K562 (cell line): ENCODE data around the gene TMEM168. TPM values are rescaled to one million over a fixed set of nuclear protein-coding genes. Genes with fewer than 3 reads are reported as not detected.
A peak's percentile ranks its signal among the peaks of the same experiment; 100 is the strongest.

Source experiments
- ATAC-seq: fragments of 200-7000 bp; cut with Tn5 transposase; 3 replicates; pipeline ENCODE4 v1.9.1; 2020; ENCODE audit warnings: moderate library complexity
- BruUV-seq: library from RNA; stranded (reverse); fragments of 400-500 nt; replicated peaks from 2 replicates; lab custom pipeline; 2021; lab: Mats Ljungman, UMichigan
- CTCF ChIA-PET: fragments of 300-600 bp; formaldehyde crosslinking; extraction: SDS; loops from one replicate; lab custom pipeline; 2021; ENCODE audit warnings: low intra/inter-chr PET ratio; lab: Yijun Ruan, JAX
- POLR2A ChIA-PET: fragments of 300-600, 350-650 bp; sonication (Branson Sonifier 250); formaldehyde crosslinking; extraction: SDS; loops from one replicate; lab custom pipeline; 2021; ENCODE audit warnings: antibody characterized with exemption, inconsistent platforms; lab: Yijun Ruan, JAX
- DNase-seq, 4 experiments: peaks; one replicate each; pipeline versions ENCODE4 v3.0.0 to v3.0.0-alpha.2; 2011 to 2018; ENCODE audit warnings: low spot score in 3 of 4, mixed read lengths in 3 of 4; ENCODE audit errors: extremely low read depth in 1 of 4
- FAIRE-seq: peaks from 2 replicates; lab custom pipeline; 2011; peaks lifted over from hg19 to GRCh38; lab: Jason Lieb, UNC
- H2AFZ ChIP-seq: 2 replicates; pipeline ENCODE4 v1.6.0; 2011; ENCODE audit warnings: low read depth, low read length, control low read depth, inconsistent platforms
- H3K27ac ChIP-seq: fragments of 200-600 bp; 3 replicates; pipeline ENCODE4 v1.8.0; 2011; ENCODE audit warnings: low read depth, mild to moderate bottlenecking, control low read depth, inconsistent platforms, low read length, moderate library complexity, mixed read lengths; ENCODE audit errors: extremely low read depth
- H3K27me3 ChIP-seq, 2 experiments: fragments of 300-600 bp in 1 of 2; 2 replicates in 1 of 2; 3 replicates in 1 of 2; pipeline versions ENCODE4 v1.6.0 to v1.8.0; 2011; ENCODE audit warnings: inconsistent platforms in 2 of 2, low read length in 2 of 2, mild to moderate bottlenecking in 1 of 2, mixed read lengths in 1 of 2, moderate library complexity in 1 of 2; ENCODE audit not compliant: control insufficient read depth in 2 of 2, insufficient read depth in 2 of 2
- H3K36me3 ChIP-seq: fragments of 300-600 bp; 3 replicates; pipeline ENCODE4 v1.8.0; 2011; ENCODE audit warnings: mild to moderate bottlenecking, low read length, inconsistent platforms; ENCODE audit not compliant: control insufficient read depth, insufficient read depth
- H3K4me1 ChIP-seq, 2 experiments: fragments of 200-600 bp in 1 of 2; replicated peaks in 1 of 2; 2 replicates in 1 of 2; 3 replicates in 1 of 2; pipeline versions ENCODE4 v1.5.1 to v1.8.0; 2011; ENCODE audit warnings: inconsistent platforms in 2 of 2, low read length in 2 of 2, mild to moderate bottlenecking in 1 of 2, mixed read lengths in 1 of 2, moderate library complexity in 1 of 2; ENCODE audit not compliant: control insufficient read depth in 2 of 2, insufficient read depth in 2 of 2
- H3K4me2 ChIP-seq: 2 replicates; pipeline ENCODE4 v1.6.1; 2011; ENCODE audit warnings: low read length, control low read depth, inconsistent platforms, mixed read lengths; ENCODE audit not compliant: insufficient read depth
- H3K4me3 ChIP-seq: fragments of 200-600 bp; sonication (generic), shearing (Covaris generic); 2 replicates; pipeline ENCODE4 v1.5.1; 2016; ENCODE audit warnings: control low read depth, inconsistent platforms
- H3K79me2 ChIP-seq: fragments of 200-600 bp; 3 replicates; pipeline ENCODE4 v1.8.0; 2011; ENCODE audit warnings: low read length, inconsistent platforms; ENCODE audit not compliant: control insufficient read depth, insufficient read depth
- H3K9ac ChIP-seq, 2 experiments: 2 replicates each; pipeline versions ENCODE4 v1.6.0 to v1.6.1; 2011; ENCODE audit warnings: low read depth in 2 of 2, low read length in 2 of 2, control low read depth in 1 of 2, inconsistent platforms in 1 of 2, mild to moderate bottlenecking in 1 of 2, mixed read lengths in 1 of 2; ENCODE audit not compliant: insufficient read depth in 1 of 2
- H3K9me1 ChIP-seq: one replicate; pipeline ENCODE4 v1.6.0; 2011; ENCODE audit warnings: inconsistent platforms, mild to moderate bottlenecking, low read length, moderate library complexity; ENCODE audit not compliant: control insufficient read depth, insufficient read depth
- H3K9me3 ChIP-seq: replicated peaks from 2 replicates; pipeline ENCODE4 v1.5.1; 2011; ENCODE audit warnings: low read depth, low read length, inconsistent platforms; ENCODE audit not compliant: control insufficient read depth, insufficient read depth
- H4K20me1 ChIP-seq: replicated peaks from 2 replicates; pipeline ENCODE4 v1.6.1; 2011; ENCODE audit warnings: low read length, inconsistent platforms, mixed read lengths; ENCODE audit not compliant: control insufficient read depth, insufficient read depth
- CUX1 ChIP-seq: fragments of 200-800 bp; sonication (Bioruptor generic); IDR thresholded peaks from 2 replicates; pipeline ENCODE4 v1.6.1; 2016; ENCODE audit warnings: missing genetic modification characterization, missing compliant biosample characterization
- L3MBTL2 ChIP-seq: fragments of 450-650 bp; IDR thresholded peaks from 2 replicates; pipeline ENCODE4 v1.6.1; 2016; ENCODE audit warnings: mild to moderate bottlenecking, moderate library complexity
- POLR2A ChIP-seq: fragments of 450-650 bp; conservative IDR thresholded peaks from 2 replicates; pipeline ENCODE4 v1.6.1; 2016
- in situ Hi-C: fragments of 300-500 bp; cut with MboI; formaldehyde crosslinking; loops from 4 replicates; pipeline ENCODE4 v1.15.0; 2018; ENCODE audit warnings: inconsistent platforms, mixed read lengths
- intact Hi-C: fragments of 100-400 bp; cut with micrococcal nuclease; formaldehyde crosslinking; loops from 2 replicates; pipeline ENCODE4 v1.14.2; 2022
- polyA plus RNA-seq, 8 experiments: library from polyadenylated mRNA; depleted of rRNA in 4 of 8; stranded (reverse) in 5 of 8; unstranded in 3 of 8; fragments of >200 nt; fragmentation: Nextera tagmentation in 2 of 8; fragmentation: Illumina TruSeq in 1 of 8; extraction: Ambion mirVana in 2 of 8; extraction: Trizol in 1 of 8; gene quantifications; 2 replicates each; pipeline versions ENCODE4 v1.2.1 to v1.2.3, GENCODE V29; 2011 to 2014; ENCODE audit warnings: inconsistent platforms in 1 of 8, missing spikeins in 1 of 8
- total RNA-seq, 7 experiments: library from RNA; depleted of rRNA in 6 of 7; stranded (reverse); fragments of >200 nt in 6 of 7; fragmentation: Illumina TruSeq in 2 of 7; extraction: Trizol in 2 of 7; gene quantifications; 2 replicates each; pipeline versions ENCODE4 v1.2.1 to v1.2.3, GENCODE V29; 2011 to 2021; ENCODE audit warnings: low replicate concordance in 1 of 7

Gene TMEM168
- total and polyA plus RNA-seq, 9 of the 15 experiments (the other 6 are each of a cell fraction or from before 2014, with no cell fraction given): 19.7 to 50.7 (median 25.4) TPM

GRCh38 chr7:112784603-112785002 lies 5.6 kb downstream of the TMEM168 start (continued):
- no peak for TF ChIP-seq CUX1 (CRISPR knock-in tag)

- no peaks in the 10 kb centered on the region for H3K9me1 ChIP-seq
- CTCF ChIA-PET: no interaction called here
- ATAC-seq: peak; percentile 42
- FAIRE-seq: no peak
- H4K20me1 ChIP-seq: no peaks in the 10 kb centered on the region
- H3K27me3 ChIP-seq: no peaks in the 10 kb centered on the region
- H3K4me1 ChIP-seq: no peaks in the 10 kb centered on the region
- no peak overlapping the region for H3K27ac ChIP-seq
- H3K9me3 ChIP-seq: no peaks in the 10 kb centered on the region
- BruUV-seq: no TSS peak
- H2AFZ ChIP-seq: no peak overlapping the region
- no peak overlapping the region for H3K4me2 ChIP-seq
- peaks cover 37% of the 10 kb centered on the region; the same call in 1 of the 3 replicates for H3K36me3 ChIP-seq
- peaks cover 26% of the 10 kb centered on the region for H3K79me2 ChIP-seq
- no peak for DNase-seq
- intact Hi-C loops: loop anchor here (10.0 kb wide), 1 partner anchor 332 kb away; the partner anchor contains the start of gene SMIM30
- H3K9ac ChIP-seq: no peak overlapping the region; a peak in 1 of 4 replicates
- in situ Hi-C loops: no loop called here
- POLR2A ChIA-PET: interaction anchor here (1.2 kb wide), 1 partner anchor 9 kb away, joined by 5 read pairs; no protein-coding TSS in a partner anchor
- TF ChIP-seq POLR2A (0 out of 2 replicates have a peak, but pooled peaks have one; percentile 23), L3MBTL2 (no peak)
- H3K4me3 ChIP-seq: no peak overlapping the region
Observed at GRCh38 chr7:112782498-112782897, 7.7 kb downstream of the TMEM168 start.
